GM06990 (cell line): ENCODE data around the gene SMC3.

Experiments used
- DNase-seq: peaks from one replicate; pipeline ENCODE4 v3.0.0-alpha.2; 2011; ENCODE audit not compliant: insufficient read length; ENCODE audit errors: extremely low read depth
- H3K27me3 ChIP-seq: replicated peaks from 2 replicates; pipeline ENCODE4 v1.6.0; 2011; ENCODE audit warnings: low read length; ENCODE audit not compliant: control insufficient read depth, insufficient read depth
- H3K36me3 ChIP-seq: 2 replicates; pipeline ENCODE4 v1.5.1; 2011; ENCODE audit warnings: low read length; ENCODE audit not compliant: control insufficient read depth, insufficient read depth
- H3K4me3 ChIP-seq: replicated peaks from 2 replicates; pipeline ENCODE4 v1.5.1; 2011; ENCODE audit warnings: low read depth, mild to moderate bottlenecking, control low read depth, low read length
- TF ChIP-seq, protein P1 (sequence below): IDR thresholded peaks from 2 replicates; pipeline ENCODE4 v1.5.1; 2011; ENCODE audit warnings: low read length, control low read depth, mild to moderate bottlenecking, inconsistent platforms; ENCODE audit not compliant: insufficient read depth, poor library complexity, severe bottlenecking

The SMC3 gene

DNA sequence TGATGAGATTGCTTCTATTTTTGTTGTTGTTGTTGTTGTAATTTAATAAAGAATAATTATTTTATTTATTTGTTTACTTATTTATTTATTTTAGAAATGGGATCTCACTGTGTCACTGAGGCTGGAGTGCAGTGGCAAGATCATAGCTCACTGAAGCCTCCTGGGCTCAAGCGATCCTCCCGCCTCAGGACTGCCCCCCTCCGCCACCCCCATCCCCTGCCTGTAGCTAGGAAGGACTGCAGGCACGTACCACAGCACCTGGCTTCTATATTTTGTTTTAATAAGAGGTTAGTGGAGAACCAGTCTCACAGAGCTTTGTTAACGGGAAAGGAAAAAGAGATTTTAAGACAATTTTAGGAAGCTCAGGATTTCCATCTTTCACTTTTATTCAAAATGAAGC, 19.5 kb upstream of the SMC3 start:
- no peaks in the 10 kb centered on the region for H3K27me3 ChIP-seq
- no peak overlapping the region for H3K4me3 ChIP-seq
- DNase-seq: no peak
- TF ChIP-seq, protein P1, sequence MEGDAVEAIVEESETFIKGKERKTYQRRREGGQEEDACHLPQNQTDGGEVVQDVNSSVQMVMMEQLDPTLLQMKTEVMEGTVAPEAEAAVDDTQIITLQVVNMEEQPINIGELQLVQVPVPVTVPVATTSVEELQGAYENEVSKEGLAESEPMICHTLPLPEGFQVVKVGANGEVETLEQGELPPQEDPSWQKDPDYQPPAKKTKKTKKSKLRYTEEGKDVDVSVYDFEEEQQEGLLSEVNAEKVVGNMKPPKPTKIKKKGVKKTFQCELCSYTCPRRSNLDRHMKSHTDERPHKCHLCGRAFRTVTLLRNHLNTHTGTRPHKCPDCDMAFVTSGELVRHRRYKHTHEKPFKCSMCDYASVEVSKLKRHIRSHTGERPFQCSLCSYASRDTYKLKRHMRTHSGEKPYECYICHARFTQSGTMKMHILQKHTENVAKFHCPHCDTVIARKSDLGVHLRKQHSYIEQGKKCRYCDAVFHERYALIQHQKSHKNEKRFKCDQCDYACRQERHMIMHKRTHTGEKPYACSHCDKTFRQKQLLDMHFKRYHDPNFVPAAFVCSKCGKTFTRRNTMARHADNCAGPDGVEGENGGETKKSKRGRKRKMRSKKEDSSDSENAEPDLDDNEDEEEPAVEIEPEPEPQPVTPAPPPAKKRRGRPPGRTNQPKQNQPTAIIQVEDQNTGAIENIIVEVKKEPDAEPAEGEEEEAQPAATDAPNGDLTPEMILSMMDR: no peak
- no peaks in the 10 kb centered on the region for H3K36me3 ChIP-seq

- Histone ChIP-seq H3K36me3 (no peaks in the 10 kb centered on the region), H3K4me3 (no peak overlapping the region), H3K27me3 (no peaks in the 10 kb centered on the region)
- TF ChIP-seq, protein P1: no peak
- DNase-seq: no peak
These were observed 18.3 kb upstream of the SMC3 start for GRCh38 chr10:110549211-110549610.

GRCh38 chr10:110553905-110554304, 13.6 kb upstream of the SMC3 start:
- no peak for DNase-seq
- 0 out of 2 replicates have a peak, but pooled peaks cover 1% of the 10 kb centered on the region for H3K27me3 ChIP-seq
- H3K4me3 ChIP-seq: no peak overlapping the region
- TF ChIP-seq, protein P1: no peak
- H3K36me3 ChIP-seq: no peaks in the 10 kb centered on the region

GRCh38 chr10:110556296-110556695, 11.2 kb upstream of the SMC3 start:
- Histone ChIP-seq H3K4me3 (no peak overlapping the region), H3K36me3 (no peaks in the 10 kb centered on the region), H3K27me3 (0 out of 2 replicates have a peak, but pooled peaks cover 1% of the 10 kb centered on the region)
- TF ChIP-seq, protein P1: no peak
- DNase-seq: no peak

GRCh38 chr10:110556969-110557601, 10.4 kb upstream of the SMC3 start:
- no peaks in the 10 kb centered on the region for H3K36me3 ChIP-seq
- H3K27me3 ChIP-seq: 0 out of 2 replicates have a peak, but pooled peaks cover 1% of the 10 kb centered on the region
- no peak for DNase-seq
- no peak overlapping the region for H3K4me3 ChIP-seq
- TF ChIP-seq, protein P1: peak; percentile 84
